ENCODE results near the gene ZNF611.
"Not testable (repeated sequence)": the region's sequence is repeated elsewhere in the genome, so short reads cannot be mapped to it uniquely, and the experiment has no call there.

DNA sequence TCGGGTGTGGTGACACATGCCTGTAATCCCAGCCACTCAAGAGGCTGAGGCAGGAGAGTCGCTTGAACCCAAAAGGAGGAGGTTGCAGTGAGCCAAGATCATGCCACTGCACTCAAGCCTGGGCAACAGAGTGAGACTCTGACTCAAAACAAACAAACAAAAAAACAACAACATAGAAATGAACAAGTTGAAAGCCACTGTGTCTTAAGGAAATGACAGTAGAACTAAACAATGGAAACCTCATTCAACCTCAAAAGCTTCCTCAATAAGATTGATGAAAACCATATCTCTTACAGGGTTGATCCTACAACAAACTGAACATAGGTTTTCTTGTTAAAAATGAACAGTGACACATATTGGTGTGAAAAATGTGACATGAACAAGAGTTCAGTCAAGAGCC, 21.8 kb downstream of the ZNF611 start:
- TF ChIP-seq, protein P1, sequence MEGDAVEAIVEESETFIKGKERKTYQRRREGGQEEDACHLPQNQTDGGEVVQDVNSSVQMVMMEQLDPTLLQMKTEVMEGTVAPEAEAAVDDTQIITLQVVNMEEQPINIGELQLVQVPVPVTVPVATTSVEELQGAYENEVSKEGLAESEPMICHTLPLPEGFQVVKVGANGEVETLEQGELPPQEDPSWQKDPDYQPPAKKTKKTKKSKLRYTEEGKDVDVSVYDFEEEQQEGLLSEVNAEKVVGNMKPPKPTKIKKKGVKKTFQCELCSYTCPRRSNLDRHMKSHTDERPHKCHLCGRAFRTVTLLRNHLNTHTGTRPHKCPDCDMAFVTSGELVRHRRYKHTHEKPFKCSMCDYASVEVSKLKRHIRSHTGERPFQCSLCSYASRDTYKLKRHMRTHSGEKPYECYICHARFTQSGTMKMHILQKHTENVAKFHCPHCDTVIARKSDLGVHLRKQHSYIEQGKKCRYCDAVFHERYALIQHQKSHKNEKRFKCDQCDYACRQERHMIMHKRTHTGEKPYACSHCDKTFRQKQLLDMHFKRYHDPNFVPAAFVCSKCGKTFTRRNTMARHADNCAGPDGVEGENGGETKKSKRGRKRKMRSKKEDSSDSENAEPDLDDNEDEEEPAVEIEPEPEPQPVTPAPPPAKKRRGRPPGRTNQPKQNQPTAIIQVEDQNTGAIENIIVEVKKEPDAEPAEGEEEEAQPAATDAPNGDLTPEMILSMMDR (IDR thresholded peaks at IDR 0.05) = not testable (repeated sequence)
- TF ChIP-seq CEBPB (IDR thresholded peaks at IDR 0.05); POLR2AphosphoS2 (conservative IDR thresholded peaks at IDR 0.05; ENCODE audit: low read length); CBX2 (IDR thresholded peaks at IDR 0.05; ENCODE audit: borderline replicate concordance, low read depth); JUN (IDR thresholded peaks at IDR 0.05); EP300 (IDR thresholded peaks at IDR 0.05): not testable (repeated sequence)
- TF ChIP-seq, protein P2, sequence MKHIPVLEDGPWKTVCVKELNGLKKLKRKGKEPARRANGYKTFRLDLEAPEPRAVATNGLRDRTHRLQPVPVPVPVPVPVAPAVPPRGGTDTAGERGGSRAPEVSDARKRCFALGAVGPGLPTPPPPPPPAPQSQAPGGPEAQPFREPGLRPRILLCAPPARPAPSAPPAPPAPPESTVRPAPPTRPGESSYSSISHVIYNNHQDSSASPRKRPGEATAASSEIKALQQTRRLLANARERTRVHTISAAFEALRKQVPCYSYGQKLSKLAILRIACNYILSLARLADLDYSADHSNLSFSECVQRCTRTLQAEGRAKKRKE (CRISPR knock-in tag; IDR thresholded peaks at IDR 0.05; ENCODE audit: low read depth) = not testable (repeated sequence)
